ENCODE data around the gene WDR70.
"Not testable (repeated sequence)": the region's sequence is repeated elsewhere in the genome, so short reads cannot be mapped to it uniquely, and the experiment has no call there.

WDR70 gene

GRCh38 chr5:37506722-37507121 lies 127.6 kb downstream of the WDR70 start:
- POLR2A ChIA-PET = no interaction called here
- CTCF ChIA-PET = interaction anchor here (0.7 kb wide), 1 partner anchor 472 kb away, joined by 3 read pairs; no protein-coding TSS in a partner anchor
- DNase-seq (ENCODE audit: extremely low spot score) = no peak
- no peak for TF ChIP-seq LEF1 (IDR thresholded peaks at IDR 0.05; ENCODE audit: borderline replicate concordance)
- TF ChIP-seq FOXK2 (IDR thresholded peaks at IDR 0.05) = no peak
- TF ChIP-seq CTBP1 (IDR thresholded peaks at IDR 0.05; ENCODE audit: borderline replicate concordance) = no peak
- TF ChIP-seq HDGF (IDR thresholded peaks at IDR 0.05; ENCODE audit: borderline replicate concordance) = no peak
- TF ChIP-seq BHLHE40 (IDR thresholded peaks at IDR 0.05; ENCODE audit: borderline replicate concordance) = no peak
- TF ChIP-seq ARNT (IDR thresholded peaks at IDR 0.05) = no peak
- no peak for TF ChIP-seq SP1 (IDR thresholded peaks at IDR 0.05)
- no peak for TF ChIP-seq FOXM1 (IDR thresholded peaks at IDR 0.05; ENCODE audit: borderline replicate concordance)
- TF ChIP-seq TARDBP (IDR thresholded peaks at IDR 0.05) = no peak

- DNase-seq (ENCODE audit: extremely low spot score) = no peak
- ChIA-PET POLR2A (no interaction called here), CTCF (no interaction called here)
- TF ChIP-seq LEF1 (IDR thresholded peaks at IDR 0.05; ENCODE audit: borderline replicate concordance) = no peak
- no peak for TF ChIP-seq PKNOX1 (IDR thresholded peaks at IDR 0.05)
- TF ChIP-seq FOXK2 (IDR thresholded peaks at IDR 0.05) = no peak
- TF ChIP-seq ZNF384 (IDR thresholded peaks at IDR 0.05) = no peak
- no peak for TF ChIP-seq BHLHE40 (IDR thresholded peaks at IDR 0.05; ENCODE audit: borderline replicate concordance)
- TF ChIP-seq L3MBTL2 (conservative IDR thresholded peaks at IDR 0.05) = no peak
- no peak for TF ChIP-seq SP1 (IDR thresholded peaks at IDR 0.05)
- no peak for TF ChIP-seq HDGF (IDR thresholded peaks at IDR 0.05; ENCODE audit: borderline replicate concordance)
- no peak for TF ChIP-seq ARNT (IDR thresholded peaks at IDR 0.05)
- TF ChIP-seq NFRKB (IDR thresholded peaks at IDR 0.05) = no peak
- no peak for TF ChIP-seq FOXA1 (IDR thresholded peaks at IDR 0.05)
- no peak for TF ChIP-seq CTBP1 (IDR thresholded peaks at IDR 0.05; ENCODE audit: borderline replicate concordance)
- TF ChIP-seq TARDBP (IDR thresholded peaks at IDR 0.05) = no peak
- TF ChIP-seq ELF4 (IDR thresholded peaks at IDR 0.05) = no peak
Observed at GRCh38 chr5:37511646-37512045, 132.5 kb downstream of the WDR70 start.

GRCh38 chr5:37514946-37515345 lies 135.8 kb downstream of the WDR70 start:
- CTCF ChIA-PET = no interaction called here
- TF ChIP-seq PKNOX1 (IDR thresholded peaks at IDR 0.05) = no peak
- no peak for TF ChIP-seq ARNT (IDR thresholded peaks at IDR 0.05)
- no peak for TF ChIP-seq FOXM1 (IDR thresholded peaks at IDR 0.05; ENCODE audit: borderline replicate concordance)
- TF ChIP-seq FOXK2 (IDR thresholded peaks at IDR 0.05) = no peak
- TF ChIP-seq LEF1 (IDR thresholded peaks at IDR 0.05; ENCODE audit: borderline replicate concordance) = no peak
- no peak for TF ChIP-seq ZNF384 (IDR thresholded peaks at IDR 0.05)
- no peak for TF ChIP-seq HDGF (IDR thresholded peaks at IDR 0.05; ENCODE audit: borderline replicate concordance)
- TF ChIP-seq NFRKB (IDR thresholded peaks at IDR 0.05) = no peak
- no peak for TF ChIP-seq SUZ12 (IDR thresholded peaks at IDR 0.05)
- TF ChIP-seq CTBP1 (IDR thresholded peaks at IDR 0.05; ENCODE audit: borderline replicate concordance) = no peak
- no peak for TF ChIP-seq L3MBTL2 (conservative IDR thresholded peaks at IDR 0.05)
- TF ChIP-seq TARDBP (IDR thresholded peaks at IDR 0.05) = no peak
- DNase-seq (ENCODE audit: extremely low spot score) = no peak
- POLR2A ChIA-PET = no interaction called here

GRCh38 chr5:37517686-37518085 lies 138.6 kb downstream of the WDR70 start:
- DNase-seq (ENCODE audit: extremely low spot score) = no peak
- CTCF ChIA-PET = no interaction called here
- no peak for TF ChIP-seq ZNF384 (IDR thresholded peaks at IDR 0.05)
- POLR2A ChIA-PET = no interaction called here

GRCh38 chr5:37518356-37518755 lies 139.2 kb downstream of the WDR70 start:
- DNase-seq (ENCODE audit: extremely low spot score); POLR2A ChIA-PET; CTCF ChIA-PET: not testable (repeated sequence)

- TF ChIP-seq SP1 (IDR thresholded peaks at IDR 0.05) = no peak
- no peak for TF ChIP-seq ARNT (IDR thresholded peaks at IDR 0.05)
- no peak for TF ChIP-seq FOXA1 (IDR thresholded peaks at IDR 0.05)
- TF ChIP-seq ELF4 (IDR thresholded peaks at IDR 0.05) = no peak
- TF ChIP-seq FOXM1 (IDR thresholded peaks at IDR 0.05; ENCODE audit: borderline replicate concordance) = no peak
- no peak for TF ChIP-seq NFRKB (IDR thresholded peaks at IDR 0.05)
- TF ChIP-seq CTBP1 (IDR thresholded peaks at IDR 0.05; ENCODE audit: borderline replicate concordance) = no peak
- TF ChIP-seq HDGF (IDR thresholded peaks at IDR 0.05; ENCODE audit: borderline replicate concordance) = no peak
- DNase-seq (ENCODE audit: extremely low spot score) = no peak
- ChIA-PET POLR2A (no interaction called here), CTCF (no interaction called here)
Observed at GRCh38 chr5:37519304-37519703, 140.2 kb downstream of the WDR70 start.

- TF ChIP-seq LEF1 (IDR thresholded peaks at IDR 0.05; ENCODE audit: borderline replicate concordance) (no peak), ZNF384 (IDR thresholded peaks at IDR 0.05) (no peak), L3MBTL2 (conservative IDR thresholded peaks at IDR 0.05) (no peak), ARNT (IDR thresholded peaks at IDR 0.05) (no peak), PKNOX1 (IDR thresholded peaks at IDR 0.05) (no peak), SP1 (IDR thresholded peaks at IDR 0.05) (no peak), BHLHE40 (IDR thresholded peaks at IDR 0.05; ENCODE audit: borderline replicate concordance) (no peak), ELF4 (IDR thresholded peaks at IDR 0.05) (no peak), TARDBP (IDR thresholded peaks at IDR 0.05) (no peak)
- POLR2A ChIA-PET = no interaction called here
Observed at GRCh38 chr5:37519807-37520206, 140.7 kb downstream of the WDR70 start.

More at GRCh38 chr5:37519807-37520206, 140.7 kb downstream of the WDR70 start:
- CTCF ChIA-PET = no interaction called here
- DNase-seq (ENCODE audit: extremely low spot score) = no peak

Data from HEK293T (cell line).